Suprapubic skin (tissue), 4 donors: ENCODE data around the gene USP2. TPM values are rescaled to one million over a fixed set of nuclear protein-coding genes. Genes with fewer than 3 reads are reported as not detected.
A peak's percentile ranks its signal among the peaks of the same experiment; 100 is the strongest.

Experiments used
- DNase-seq, 2 donors: peaks; one replicate each; pipeline ENCODE4 v3.0.0-alpha.2; 2019; ENCODE audit warnings: low spot score in 2 of 2
- H3K27ac ChIP-seq: fragments of 200-600 bp; sonication (generic); one replicate; pipeline ENCODE4 v1.5.1; 2019
- H3K27me3 ChIP-seq: fragments of 200-600 bp; sonication (generic); one replicate; pipeline ENCODE4 v1.5.1; 2019
- H3K36me3 ChIP-seq: fragments of 200-600 bp; sonication (generic); one replicate; pipeline ENCODE4 v1.5.1; 2019
- H3K4me1 ChIP-seq: fragments of 200-600 bp; sonication (generic); one replicate; pipeline ENCODE4 v1.5.1; 2019
- H3K4me3 ChIP-seq: fragments of 200-600 bp; sonication (generic); one replicate; pipeline ENCODE4 v1.5.1; 2019; ENCODE audit warnings: mild to moderate bottlenecking
- H3K9me3 ChIP-seq: fragments of 200-600 bp; sonication (generic); one replicate; pipeline ENCODE4 v1.5.1; 2019
- EP300 ChIP-seq: sonication (generic); formaldehyde crosslinking; IDR thresholded peaks from one replicate; pipeline ENCODE4 v1.6.1; 2017; ENCODE audit warnings: antibody characterized with exemption
- POLR2A ChIP-seq, 2 donors: fragments of 450-650 bp; IDR thresholded peaks; one replicate each; pipeline ENCODE4 v1.6.1; 2017; ENCODE audit warnings: antibody characterized with exemption in 2 of 2, mild to moderate bottlenecking in 2 of 2, moderate library complexity in 2 of 2
- POLR2AphosphoS5 ChIP-seq, 3 donors: sonication (generic); formaldehyde crosslinking; IDR thresholded peaks; one replicate each; pipeline ENCODE4 v1.6.1; 2017; ENCODE audit warnings: antibody characterized with exemption in 3 of 3
- WGBS: methylation state at CpG from one replicate; pipeline ENCODE4 v1.1.5; 2018; 5-methylcytosine and 5-hydroxymethylcytosine counted together
- total RNA-seq, 4 donors: library from RNA; depleted of rRNA; stranded (reverse); fragments of >200 nt; gene quantifications; one replicate each; pipeline ENCODE4 v1.1.0, GENCODE V29; 2016
- TF ChIP-seq, protein P1 (sequence below), 2 donors: fragments of 200-600 bp in 1 of 2; fragments of 450-650 bp in 1 of 2; sonication (generic) in 1 of 2; IDR thresholded peaks; one replicate each; pipeline ENCODE4 v1.5.1; 2016 to 2019; ENCODE audit warnings: antibody characterized with exemption in 2 of 2, mild to moderate bottlenecking in 1 of 2, moderate library complexity in 1 of 2

Gene USP2
- total RNA-seq, 4 donors from 2014 or later = 5.9 to 25.4 (median 15.2) TPM

GRCh38 chr11:119347242-119347641 is 34.2 kb downstream of the USP2 start:
- TF ChIP-seq, protein P1, sequence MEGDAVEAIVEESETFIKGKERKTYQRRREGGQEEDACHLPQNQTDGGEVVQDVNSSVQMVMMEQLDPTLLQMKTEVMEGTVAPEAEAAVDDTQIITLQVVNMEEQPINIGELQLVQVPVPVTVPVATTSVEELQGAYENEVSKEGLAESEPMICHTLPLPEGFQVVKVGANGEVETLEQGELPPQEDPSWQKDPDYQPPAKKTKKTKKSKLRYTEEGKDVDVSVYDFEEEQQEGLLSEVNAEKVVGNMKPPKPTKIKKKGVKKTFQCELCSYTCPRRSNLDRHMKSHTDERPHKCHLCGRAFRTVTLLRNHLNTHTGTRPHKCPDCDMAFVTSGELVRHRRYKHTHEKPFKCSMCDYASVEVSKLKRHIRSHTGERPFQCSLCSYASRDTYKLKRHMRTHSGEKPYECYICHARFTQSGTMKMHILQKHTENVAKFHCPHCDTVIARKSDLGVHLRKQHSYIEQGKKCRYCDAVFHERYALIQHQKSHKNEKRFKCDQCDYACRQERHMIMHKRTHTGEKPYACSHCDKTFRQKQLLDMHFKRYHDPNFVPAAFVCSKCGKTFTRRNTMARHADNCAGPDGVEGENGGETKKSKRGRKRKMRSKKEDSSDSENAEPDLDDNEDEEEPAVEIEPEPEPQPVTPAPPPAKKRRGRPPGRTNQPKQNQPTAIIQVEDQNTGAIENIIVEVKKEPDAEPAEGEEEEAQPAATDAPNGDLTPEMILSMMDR (IDR thresholded peaks at IDR 0.05) = no peak
- TF ChIP-seq POLR2AphosphoS5 (IDR thresholded peaks at IDR 0.05) (peak in 1 of 3 donors; percentile 21), EP300 (no peak)
- WGBS = 78% methylated on average over 2 of the region's 2 CpGs
- DNase-seq = no peak
- H3K27ac ChIP-seq = peak overlapping the region; percentile 75
- H3K4me1 ChIP-seq = peaks cover 12% of the 10 kb centered on the region
- no peaks in the 10 kb centered on the region for H3K27me3 ChIP-seq
- no peaks in the 10 kb centered on the region for H3K9me3 ChIP-seq
- H3K4me3 ChIP-seq = no peak overlapping the region
- no peaks in the 10 kb centered on the region for H3K36me3 ChIP-seq

- WGBS = 55% methylated on average over 6 of the region's 6 CpGs
- Histone ChIP-seq H3K9me3 (no peaks in the 10 kb centered on the region), H3K27me3 (no peaks in the 10 kb centered on the region), H3K4me3 (no peak within 1 kb of the TSS), H3K27ac (peak within 1 kb of the TSS; percentile 75), H3K36me3 (no peaks in the 10 kb centered on the region), H3K4me1 (peaks cover 15% of the 10 kb centered on the region)
- DNase-seq = no peak
- TF ChIP-seq, protein P1 (IDR thresholded peaks at IDR 0.05) = no peak
- TF ChIP-seq EP300 = no peak
- no peak for TF ChIP-seq POLR2AphosphoS5 (IDR thresholded peaks at IDR 0.05)
- TF ChIP-seq POLR2A (IDR thresholded peaks at IDR 0.05) = no peak
These were observed 34.9 kb downstream of the USP2 start, which contains the start of gene MFRP for GRCh38 chr11:119346605-119347004. TSS of gene MFRP (minus strand) at chr11:119346705. CDS start at chr11:119346513, 192 bp downstream.

- Histone ChIP-seq H3K9me3 (no peaks in the 10 kb centered on the region), H3K27ac (no peak overlapping the region), H3K27me3 (no peaks in the 10 kb centered on the region), H3K36me3 (no peaks in the 10 kb centered on the region), H3K4me3 (no peak overlapping the region), H3K4me1 (peaks cover 24% of the 10 kb centered on the region)
- no peak for DNase-seq
- TF ChIP-seq POLR2AphosphoS5 (IDR thresholded peaks at IDR 0.05) (no peak), EP300 (no peak)
- 89% methylated on average over 11 of the region's 12 CpGs for WGBS
These were observed 35.8 kb downstream of the USP2 start for GRCh38 chr11:119345685-119346084.

DNA sequence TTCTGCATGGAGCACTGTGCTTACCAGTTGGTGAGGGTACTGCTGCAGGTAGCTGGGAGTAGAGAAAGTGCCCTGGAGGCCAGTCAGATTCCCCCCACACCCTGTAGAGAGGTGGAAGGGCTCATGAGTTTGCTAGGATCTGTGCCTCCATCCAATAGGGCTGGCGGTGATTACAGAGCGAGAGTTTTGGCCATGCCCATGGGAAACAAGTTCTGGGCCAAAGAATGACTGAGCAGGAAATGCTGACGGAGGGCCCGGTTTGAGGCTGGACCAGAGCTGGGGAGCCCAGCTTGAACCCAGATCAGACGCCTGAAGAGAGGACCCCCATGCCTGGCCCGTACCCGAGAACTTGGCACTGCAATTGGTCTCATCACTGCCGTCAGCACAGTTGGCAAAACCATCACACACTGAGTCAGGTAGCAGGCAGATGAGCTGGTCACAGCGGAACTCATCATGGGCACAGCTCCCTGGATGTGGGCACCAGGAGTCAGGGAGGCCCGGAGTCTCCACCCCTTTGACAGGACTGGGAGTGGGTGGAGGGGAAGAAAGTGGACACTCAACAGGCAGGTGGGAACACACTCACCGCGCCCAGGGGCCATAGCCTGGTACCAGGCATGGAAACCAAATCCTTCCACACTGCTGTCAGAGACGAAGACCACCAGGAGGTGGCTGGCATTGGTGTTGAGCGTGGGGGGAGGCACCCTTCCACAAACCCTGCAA is 37.0 kb downstream of the USP2 start:
- Histone ChIP-seq H3K4me1 (peaks cover 36% of the 10 kb centered on the region), H3K4me3 (no peak overlapping the region), H3K27ac (no peak overlapping the region), H3K36me3 (no peaks in the 10 kb centered on the region), H3K27me3 (peaks cover 12% of the 10 kb centered on the region), H3K9me3 (no peaks in the 10 kb centered on the region)
- WGBS = 78% methylated on average over 12 of the region's 14 CpGs
- DNase-seq = no peak
- TF ChIP-seq POLR2AphosphoS5 (IDR thresholded peaks at IDR 0.05) = no peak
- TF ChIP-seq EP300 = no peak
- TF ChIP-seq POLR2A (IDR thresholded peaks at IDR 0.05) = no peak
- TF ChIP-seq, protein P1 (IDR thresholded peaks at IDR 0.05) = no peak

GRCh38 chr11:119343726-119344125 is 37.8 kb downstream of the USP2 start:
- peaks cover 14% of the 10 kb centered on the region for H3K27me3 ChIP-seq
- no peaks in the 10 kb centered on the region for H3K9me3 ChIP-seq
- WGBS = 85% methylated on average over 4 of the region's 7 CpGs
- H3K4me3 ChIP-seq = no peak overlapping the region
- H3K27ac ChIP-seq = no peak overlapping the region
- TF ChIP-seq POLR2AphosphoS5 (IDR thresholded peaks at IDR 0.05) (no peak), POLR2A (IDR thresholded peaks at IDR 0.05) (no peak), EP300 (no peak)
- TF ChIP-seq, protein P1 (IDR thresholded peaks at IDR 0.05) = no peak
- H3K36me3 ChIP-seq = no peaks in the 10 kb centered on the region
- H3K4me1 ChIP-seq = peaks cover 43% of the 10 kb centered on the region
- no peak for DNase-seq
